Lower lobe of right lung (tissue), 2 donors: ENCODE data around the gene MYRIP. TPM values are rescaled to one million over a fixed set of nuclear protein-coding genes. Genes with fewer than 3 reads are reported as not detected.

Experiments
- ATAC-seq, 2 donors: fragments of 200-7000 bp; cut with Tn5 transposase; one replicate each; pipeline ENCODE4 v1.9.1; 2020 to 2022; ENCODE audit warnings: mild to moderate bottlenecking in 2 of 2, moderate library complexity in 2 of 2
- DNase-seq: peaks from one replicate; pipeline ENCODE4 v3.0.0-alpha.2; 2020
- H3K27ac ChIP-seq: fragments of 200-600 bp; one replicate; pipeline ENCODE4 v1.8.0; 2022
- H3K27me3 ChIP-seq: fragments of 200-600 bp; one replicate; pipeline ENCODE4 v1.8.0; 2022; ENCODE audit warnings: low read depth
- H3K36me3 ChIP-seq: fragments of 200-600 bp; one replicate; pipeline ENCODE4 v1.8.0; 2022; ENCODE audit warnings: mild to moderate bottlenecking
- H3K4me1 ChIP-seq: fragments of 200-600 bp; one replicate; pipeline ENCODE4 v1.8.0; 2022
- H3K4me3 ChIP-seq: fragments of 200-600 bp; one replicate; pipeline ENCODE4 v1.8.0; 2022; ENCODE audit warnings: mild to moderate bottlenecking
- H3K9me3 ChIP-seq: fragments of 200-600 bp; one replicate; pipeline ENCODE4 v1.8.0; 2022
- intact Hi-C: fragments of 100-400 bp; cut with DNase I; formaldehyde crosslinking; loops from one replicate; pipeline ENCODE4 v1.11.0; 2022
- total RNA-seq: library from RNA; stranded (reverse); fragmentation: NEBNext Ultra II Directional; extraction: Animal tissue kit (Norgen Biotek cat#: 25700); gene quantifications from one replicate; pipeline ENCODE4 v1.2.1, GENCODE V29; 2021
- TF ChIP-seq, protein P1 (sequence below): fragments of 200-600 bp; IDR thresholded peaks from one replicate; pipeline ENCODE4 v1.8.0; 2022; ENCODE audit warnings: antibody characterized with exemption, mild to moderate bottlenecking
- donor health status: DM: no; HTN: yes; CAD: no; lungs with severe emphysema.

The MYRIP gene
- total RNA-seq, 1 donor from 2014 or later, result 1.8 TPM

- DNase-seq (no peak), ATAC-seq (no peak)
- H3K27ac ChIP-seq, result no peak overlapping the region
- no peaks in the 10 kb centered on the region for H3K4me1 ChIP-seq
- intact Hi-C loops, result no loop called here
- no peaks in the 10 kb centered on the region for H3K9me3 ChIP-seq
- H3K36me3 ChIP-seq, result no peaks in the 10 kb centered on the region
- H3K4me3 ChIP-seq, result no peak overlapping the region
- H3K27me3 ChIP-seq, result no peaks in the 10 kb centered on the region
- TF ChIP-seq, protein P1, sequence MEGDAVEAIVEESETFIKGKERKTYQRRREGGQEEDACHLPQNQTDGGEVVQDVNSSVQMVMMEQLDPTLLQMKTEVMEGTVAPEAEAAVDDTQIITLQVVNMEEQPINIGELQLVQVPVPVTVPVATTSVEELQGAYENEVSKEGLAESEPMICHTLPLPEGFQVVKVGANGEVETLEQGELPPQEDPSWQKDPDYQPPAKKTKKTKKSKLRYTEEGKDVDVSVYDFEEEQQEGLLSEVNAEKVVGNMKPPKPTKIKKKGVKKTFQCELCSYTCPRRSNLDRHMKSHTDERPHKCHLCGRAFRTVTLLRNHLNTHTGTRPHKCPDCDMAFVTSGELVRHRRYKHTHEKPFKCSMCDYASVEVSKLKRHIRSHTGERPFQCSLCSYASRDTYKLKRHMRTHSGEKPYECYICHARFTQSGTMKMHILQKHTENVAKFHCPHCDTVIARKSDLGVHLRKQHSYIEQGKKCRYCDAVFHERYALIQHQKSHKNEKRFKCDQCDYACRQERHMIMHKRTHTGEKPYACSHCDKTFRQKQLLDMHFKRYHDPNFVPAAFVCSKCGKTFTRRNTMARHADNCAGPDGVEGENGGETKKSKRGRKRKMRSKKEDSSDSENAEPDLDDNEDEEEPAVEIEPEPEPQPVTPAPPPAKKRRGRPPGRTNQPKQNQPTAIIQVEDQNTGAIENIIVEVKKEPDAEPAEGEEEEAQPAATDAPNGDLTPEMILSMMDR, result no peak
Observed at GRCh38 chr3:40116478-40117177, 307.2 kb downstream of the MYRIP start.

- no peaks in the 10 kb centered on the region for H3K36me3 ChIP-seq
- DNase-seq (no peak), ATAC-seq (no peak)
- no peak overlapping the region for H3K4me3 ChIP-seq
- H3K9me3 ChIP-seq, result no peaks in the 10 kb centered on the region
- no peaks in the 10 kb centered on the region for H3K27me3 ChIP-seq
- no peaks in the 10 kb centered on the region for H3K4me1 ChIP-seq
- TF ChIP-seq, protein P1, result no peak
- intact Hi-C loops, result no loop called here
- H3K27ac ChIP-seq, result no peak overlapping the region
Observed at GRCh38 chr3:40118091-40118490, 308.7 kb downstream of the MYRIP start.

- Histone ChIP-seq H3K4me3 (no peak overlapping the region), H3K9me3 (no peaks in the 10 kb centered on the region), H3K36me3 (no peaks in the 10 kb centered on the region), H3K4me1 (no peaks in the 10 kb centered on the region), H3K27ac (no peak overlapping the region), H3K27me3 (no peaks in the 10 kb centered on the region)
- DNase-seq, result no peak
- no peak for ATAC-seq
- TF ChIP-seq, protein P1, result no peak
- intact Hi-C loops, result no loop called here
Observed at GRCh38 chr3:40120067-40120692, 310.8 kb downstream of the MYRIP start.

GRCh38 chr3:40120806-40121205, 311.4 kb downstream of the MYRIP start:
- H3K9me3 ChIP-seq, result no peaks in the 10 kb centered on the region
- no peak overlapping the region for H3K4me3 ChIP-seq
- intact Hi-C loops, result no loop called here
- DNase-seq (no peak), ATAC-seq (no peak)
- H3K4me1 ChIP-seq, result no peaks in the 10 kb centered on the region
- H3K36me3 ChIP-seq, result no peaks in the 10 kb centered on the region
- TF ChIP-seq, protein P1, result no peak
- no peak overlapping the region for H3K27ac ChIP-seq
- H3K27me3 ChIP-seq, result no peaks in the 10 kb centered on the region

- H3K4me1 ChIP-seq, result no peaks in the 10 kb centered on the region
- no peaks in the 10 kb centered on the region for H3K36me3 ChIP-seq
- no peak overlapping the region for H3K4me3 ChIP-seq
- ATAC-seq (no peak), DNase-seq (no peak)
- H3K9me3 ChIP-seq, result no peaks in the 10 kb centered on the region
- intact Hi-C loops, result no loop called here
- no peak overlapping the region for H3K27ac ChIP-seq
- TF ChIP-seq, protein P1, result no peak
- no peaks in the 10 kb centered on the region for H3K27me3 ChIP-seq
Observed at GRCh38 chr3:40124918-40125317, 315.5 kb downstream of the MYRIP start.
